ENCODE results near the gene RAPGEF5.
"Not testable (repeated sequence)": the region's sequence is repeated elsewhere in the genome, so short reads cannot be mapped to it uniquely, and the experiment has no call there.

RAPGEF5 gene

GRCh38 chr7:22114440-22114981 is 242.4 kb downstream of the RAPGEF5 start:
- no peak for DNase-seq

- no peak for DNase-seq
These were observed 243.9 kb downstream of the RAPGEF5 start for GRCh38 chr7:22113041-22113440.

DNA sequence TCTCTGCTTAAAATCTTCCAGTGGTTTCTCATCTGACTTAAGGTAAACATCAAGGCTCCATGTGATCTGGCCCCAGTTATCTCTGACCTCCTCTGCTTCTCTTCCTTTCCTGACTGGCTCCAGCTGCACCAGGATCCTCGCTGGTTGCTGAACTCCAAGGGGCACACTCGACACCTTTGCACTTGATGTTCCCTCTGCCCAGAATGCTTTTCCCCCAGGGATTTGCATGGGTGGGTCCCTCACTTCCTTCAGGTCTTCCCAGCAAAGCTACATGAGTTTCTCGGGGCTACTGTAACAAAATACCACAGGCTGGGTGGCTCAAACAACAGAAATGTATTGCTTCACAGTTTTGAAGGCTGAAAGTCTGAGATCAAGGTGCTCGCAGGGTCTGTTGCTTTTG is 245.3 kb downstream of the RAPGEF5 start:
- no peak for DNase-seq

GRCh38 chr7:22110881-22111280 is 246.1 kb downstream of the RAPGEF5 start:
- no peak for DNase-seq

GRCh38 chr7:22110227-22110839 is 246.6 kb downstream of the RAPGEF5 start:
- DNase-seq = peak; percentile 78

DNA sequence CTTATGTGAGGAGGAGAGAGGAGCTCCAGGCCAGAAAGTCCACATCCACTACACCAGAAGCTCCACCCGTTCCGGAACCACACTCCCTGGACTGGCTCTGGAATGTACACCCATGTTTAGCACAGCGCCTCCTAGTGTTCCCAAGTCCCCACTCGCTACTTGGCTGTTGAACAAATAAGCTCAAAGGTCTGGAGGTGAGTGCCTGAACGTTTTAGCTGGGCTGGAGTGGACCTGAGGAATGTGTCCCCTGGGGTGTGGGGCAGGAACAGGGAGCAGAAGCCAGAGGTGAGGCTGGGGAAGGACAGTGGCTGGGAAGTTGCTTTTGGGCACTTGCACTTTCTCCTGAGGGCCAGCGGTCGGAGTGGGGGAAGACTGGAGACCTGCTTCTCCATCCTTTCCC is 247.2 kb downstream of the RAPGEF5 start:
- DNase-seq = no peak

- DNase-seq = no peak
These were observed 248.7 kb downstream of the RAPGEF5 start for GRCh38 chr7:22108151-22108845.

GRCh38 chr7:22105550-22105949 is 251.4 kb downstream of the RAPGEF5 start:
- no peak for DNase-seq

DNA sequence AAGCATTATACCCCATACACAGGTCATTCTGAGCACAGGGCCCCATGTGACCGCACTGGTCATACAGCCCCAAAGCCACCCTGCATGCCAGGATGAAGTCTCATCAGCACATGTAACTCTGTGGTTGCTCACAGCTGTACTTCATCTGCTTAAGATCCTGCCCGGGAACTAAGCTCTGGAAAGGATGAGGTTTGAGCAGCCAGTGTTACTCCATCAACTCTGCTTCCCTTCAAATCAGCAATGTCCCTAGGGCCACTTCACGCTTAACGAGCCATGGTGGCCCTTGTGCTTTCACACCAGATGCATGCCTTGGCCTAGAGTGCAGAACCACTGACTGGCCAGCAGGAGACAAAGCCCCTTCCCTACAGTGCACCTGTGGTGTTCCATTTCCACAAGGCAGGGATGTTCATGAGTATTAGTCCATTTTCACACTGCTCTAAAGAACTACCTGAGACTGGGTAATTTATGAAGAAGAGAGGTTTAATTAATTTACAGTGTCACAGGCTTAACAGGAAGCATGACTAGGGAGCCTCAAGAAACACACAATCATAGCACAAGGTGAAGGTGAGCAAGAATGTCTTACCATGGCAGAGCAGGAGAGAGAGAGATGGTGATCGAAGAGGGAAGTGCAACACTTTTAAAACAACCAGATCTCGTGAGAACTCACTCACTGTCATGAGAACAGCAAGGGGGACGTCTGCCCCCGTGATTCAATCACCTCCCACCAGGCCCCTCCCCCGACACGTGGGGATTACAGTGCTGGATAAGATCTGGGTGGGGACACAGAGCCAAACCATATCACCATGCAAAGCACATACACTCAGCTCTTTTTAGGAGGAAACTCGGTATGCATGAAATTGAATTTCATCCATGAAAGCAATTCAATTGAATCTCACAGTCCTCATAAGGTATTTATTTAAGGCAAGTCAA is 262.3 kb downstream of the RAPGEF5 start:
- no peak for DNase-seq

DNA sequence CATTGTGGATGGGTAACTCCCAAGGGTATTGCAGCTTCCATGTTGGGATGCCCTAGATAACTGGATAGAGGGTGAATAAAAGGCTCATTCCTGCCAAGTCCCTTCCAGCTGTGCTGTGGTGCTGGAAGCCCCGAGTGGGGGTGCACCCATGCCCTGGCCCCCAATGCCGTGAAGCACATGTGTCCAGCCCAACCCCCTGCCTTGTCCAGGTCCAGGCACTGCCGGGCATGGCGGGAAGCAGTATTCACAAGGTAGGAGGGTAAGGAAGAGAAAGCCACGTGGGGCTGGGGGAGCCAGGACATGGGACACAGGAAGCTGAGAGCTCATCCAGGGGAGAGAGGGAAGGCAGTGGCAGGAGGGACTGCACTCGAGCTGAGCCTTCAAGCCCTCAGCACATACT is 263.0 kb downstream of the RAPGEF5 start:
- DNase-seq = no peak

- no peak for DNase-seq
These were observed 264.0 kb downstream of the RAPGEF5 start for GRCh38 chr7:22093001-22093400.

DNA sequence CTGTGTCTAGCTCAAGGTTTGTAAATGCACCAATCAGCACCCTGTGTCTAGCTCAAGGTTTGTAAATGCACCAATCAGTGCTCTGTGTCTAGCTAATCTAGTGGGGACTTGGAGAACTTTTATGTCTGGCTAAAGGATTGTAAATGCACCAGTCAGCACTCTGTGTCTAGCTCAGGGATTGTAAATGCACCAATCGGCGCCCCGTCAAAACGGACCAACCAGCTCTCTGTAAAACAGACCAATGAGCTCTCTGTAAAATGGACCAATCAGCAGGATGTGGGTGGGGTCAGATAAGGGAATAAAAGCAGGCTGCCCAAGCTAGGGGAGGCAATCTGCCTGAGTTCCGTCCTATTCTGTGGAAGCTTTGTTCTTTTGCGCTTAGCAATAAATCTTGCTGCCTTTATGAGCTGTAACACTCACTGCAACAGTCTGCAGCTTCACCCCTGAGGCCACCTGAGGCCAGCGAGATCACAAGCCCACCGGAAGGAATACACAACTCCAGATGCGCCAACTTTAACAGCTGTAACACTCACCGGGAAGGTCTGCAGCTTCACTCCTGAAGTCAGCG is 265.9 kb downstream of the RAPGEF5 start:
- not testable (repeated sequence) for DNase-seq

DNA sequence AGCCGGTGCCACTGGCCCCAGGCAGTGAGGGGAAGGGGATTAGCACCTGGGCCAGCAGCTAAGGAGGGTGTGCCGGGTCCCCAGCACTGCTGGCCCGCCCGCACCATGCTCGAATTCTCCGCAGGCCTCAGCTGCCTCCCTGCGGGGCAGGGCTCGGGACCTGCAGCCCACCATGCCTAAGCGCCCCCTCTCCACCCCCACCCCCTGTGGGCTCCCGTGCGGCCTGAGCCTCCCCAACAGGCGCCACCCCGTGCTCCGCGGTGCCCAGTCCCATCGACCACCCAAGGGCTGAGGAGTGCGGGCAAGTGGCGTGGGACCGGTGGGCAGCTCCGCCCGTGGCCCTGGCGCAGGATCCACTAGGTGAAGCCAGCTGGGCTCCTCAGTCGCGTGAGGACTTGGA is 266.4 kb downstream of the RAPGEF5 start:
- DNase-seq = no peak

DNA sequence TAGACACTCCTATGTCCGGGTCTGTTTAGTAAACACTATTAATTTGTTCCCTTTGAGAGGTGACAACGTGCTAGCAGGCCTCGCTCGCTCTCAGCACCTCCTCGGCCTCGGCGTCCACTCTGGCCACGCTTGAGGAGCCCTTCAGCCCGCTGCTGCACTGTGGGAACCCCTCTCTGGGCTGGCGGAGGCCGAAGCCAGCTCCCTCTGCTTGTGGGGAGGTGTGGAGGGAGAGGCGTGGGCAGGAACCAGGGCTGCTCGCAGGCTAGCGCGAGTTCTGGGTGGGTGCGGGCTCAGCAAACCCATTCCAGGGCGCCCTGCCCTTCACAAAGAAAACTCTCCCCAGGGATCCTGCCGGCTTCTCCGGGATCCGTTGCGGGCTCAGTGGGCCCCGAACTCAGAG is 266.8 kb downstream of the RAPGEF5 start:
- no peak for DNase-seq

DNA sequence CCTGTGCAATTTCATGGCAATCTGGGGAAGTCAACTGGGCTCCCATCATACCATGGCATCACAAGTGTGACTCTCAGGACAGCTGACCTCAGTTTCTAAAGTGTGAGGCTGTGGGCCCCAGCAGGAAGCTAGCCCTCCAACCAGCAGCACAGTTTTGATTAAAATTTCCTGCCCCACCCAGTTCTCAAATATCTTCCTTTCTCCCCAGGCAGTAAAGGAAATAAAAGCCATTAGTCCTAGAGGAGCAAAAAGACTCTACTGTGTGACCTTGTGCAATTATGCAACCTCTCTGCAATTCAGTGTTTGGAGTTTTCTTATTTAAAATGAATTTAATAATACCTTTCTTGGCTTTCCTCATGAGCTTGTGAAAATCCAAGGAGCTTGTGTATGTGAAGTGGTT is 268.1 kb downstream of the RAPGEF5 start:
- DNase-seq = no peak

- DNase-seq = no peak
These were observed 269.1 kb downstream of the RAPGEF5 start for GRCh38 chr7:22087861-22088260.

GRCh38 chr7:22083704-22084240 is 273.2 kb downstream of the RAPGEF5 start:
- no peak for DNase-seq

DNA sequence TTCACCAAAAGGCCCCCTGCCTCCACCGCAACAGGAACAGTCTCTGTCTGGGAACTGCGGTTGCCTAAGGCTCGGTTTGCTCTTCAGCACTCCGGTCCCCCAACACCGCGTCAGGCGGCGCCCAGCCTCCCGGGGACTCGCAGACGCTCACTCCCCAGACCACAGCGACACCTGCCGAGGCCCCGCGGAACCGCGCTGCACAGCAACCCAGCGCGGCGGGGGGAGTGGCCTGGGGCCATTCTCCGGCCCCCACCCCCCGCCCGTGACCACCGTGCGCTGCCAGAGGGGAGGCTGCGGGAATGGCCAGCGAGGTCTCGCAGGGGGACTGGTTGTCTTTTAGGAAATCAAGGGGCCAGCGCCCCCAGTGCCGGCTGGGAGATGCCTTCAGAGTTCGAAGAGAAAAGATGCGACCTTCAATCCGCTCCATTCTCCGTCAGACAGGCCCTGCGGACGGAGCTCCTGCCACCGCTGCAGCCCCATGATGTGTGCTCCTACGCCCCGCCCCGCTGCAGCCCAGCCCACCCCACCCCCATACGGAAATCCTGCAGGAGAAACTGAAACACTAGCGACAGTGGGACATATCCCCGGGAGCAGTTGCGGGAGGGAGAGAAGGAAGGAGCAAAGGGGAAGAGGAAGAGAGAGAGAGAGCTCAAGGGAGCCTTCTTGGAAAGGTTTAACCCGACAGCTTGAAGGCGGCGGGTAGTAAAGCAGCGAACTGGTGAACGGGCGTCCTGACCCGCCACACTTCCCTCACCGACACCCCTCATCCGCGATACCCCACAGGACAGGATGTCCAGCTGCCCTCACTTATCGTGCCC is 273.9 kb downstream of the RAPGEF5 start:
- DNase-seq = peak; percentile 72

DNA sequence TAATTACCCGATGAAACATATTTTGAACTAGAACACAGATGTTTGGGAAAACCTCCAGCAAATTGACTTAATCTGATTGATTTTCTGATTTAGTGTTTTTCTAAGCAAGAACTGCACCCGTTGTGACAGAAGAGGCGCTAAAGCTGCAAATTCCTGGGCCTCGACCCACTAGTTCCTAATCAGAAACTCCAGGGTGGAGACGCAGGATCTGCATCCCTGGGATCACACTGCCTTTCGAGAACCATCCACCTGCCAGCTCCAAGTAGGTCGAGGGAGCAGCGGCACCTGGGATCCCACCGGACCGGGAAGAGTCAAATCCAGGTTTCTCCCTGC is 274.4 kb downstream of the RAPGEF5 start:
- no peak for DNase-seq

DNA sequence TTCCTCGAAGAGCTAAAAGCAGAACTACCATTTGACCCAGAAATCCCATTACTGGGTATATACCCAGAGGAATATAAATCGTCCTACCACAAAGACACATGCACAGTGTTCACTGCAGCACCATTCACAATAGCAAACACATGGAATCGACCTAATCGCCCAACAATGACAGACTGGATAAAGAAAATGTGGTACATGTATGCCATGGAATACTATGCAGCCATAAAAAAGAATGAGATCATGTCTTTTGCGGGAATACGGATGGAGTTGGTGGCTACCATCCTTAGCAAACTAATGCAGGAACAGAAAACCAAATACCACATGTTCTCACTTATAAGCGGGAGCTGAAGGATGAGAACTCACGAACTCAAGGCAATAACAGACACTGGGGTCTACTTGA is 276.7 kb downstream of the RAPGEF5 start:
- not testable (repeated sequence) for DNase-seq

GRCh38 chr7:22078872-22079271 is 278.1 kb downstream of the RAPGEF5 start:
- not testable (repeated sequence) for DNase-seq

DNA sequence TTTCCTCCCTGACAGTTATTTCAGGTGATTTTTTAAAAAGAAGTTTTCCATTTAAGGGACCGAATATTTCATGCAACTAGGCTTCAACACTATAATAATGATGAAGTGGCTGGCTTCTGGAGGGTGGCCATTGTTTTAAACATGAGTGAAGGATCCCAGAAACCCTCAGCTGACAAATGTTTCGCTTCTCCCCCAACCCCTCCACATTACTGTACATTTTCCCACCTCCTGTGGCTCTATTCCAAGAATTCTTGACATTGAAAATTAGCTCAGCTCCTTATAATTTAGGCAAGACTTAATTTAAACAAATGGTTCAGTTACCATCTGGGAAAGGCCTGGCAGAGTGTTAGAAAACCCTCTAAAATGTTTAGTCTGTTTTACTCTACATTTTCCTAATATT is 281.4 kb downstream of the RAPGEF5 start:
- DNase-seq = no peak

Measured in NCI-H1105 (cell line).